Measurements from ENCODE around the gene TBC1D22A. TPM values are rescaled to one million over a fixed set of nuclear protein-coding genes. Genes with fewer than 3 reads are reported as not detected.

Gene TBC1D22A
- total and polyA plus RNA-seq, 4 donors, result 4.1 to 12.4 (median 8.4) TPM

DNA sequence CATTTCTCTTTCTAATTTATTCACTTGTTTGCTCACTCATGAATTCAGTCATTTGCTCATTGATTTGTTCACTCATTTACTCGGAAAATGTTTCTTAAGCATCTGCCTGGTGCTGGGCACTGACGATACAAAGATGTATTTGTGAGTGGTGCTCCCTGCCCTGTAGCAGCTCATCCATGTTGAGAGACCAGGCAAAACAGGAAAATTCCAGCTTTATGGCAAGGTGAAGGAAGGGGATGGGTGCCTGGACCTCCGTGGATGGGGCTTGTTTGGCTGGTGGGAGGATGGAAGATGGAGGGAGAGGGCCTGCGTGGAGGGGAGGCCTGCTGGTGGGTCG lies 53.1 kb downstream of the TBC1D22A start:
- DNase-seq (ENCODE audit: low spot score), result no peak
- TF ChIP-seq, protein P1, sequence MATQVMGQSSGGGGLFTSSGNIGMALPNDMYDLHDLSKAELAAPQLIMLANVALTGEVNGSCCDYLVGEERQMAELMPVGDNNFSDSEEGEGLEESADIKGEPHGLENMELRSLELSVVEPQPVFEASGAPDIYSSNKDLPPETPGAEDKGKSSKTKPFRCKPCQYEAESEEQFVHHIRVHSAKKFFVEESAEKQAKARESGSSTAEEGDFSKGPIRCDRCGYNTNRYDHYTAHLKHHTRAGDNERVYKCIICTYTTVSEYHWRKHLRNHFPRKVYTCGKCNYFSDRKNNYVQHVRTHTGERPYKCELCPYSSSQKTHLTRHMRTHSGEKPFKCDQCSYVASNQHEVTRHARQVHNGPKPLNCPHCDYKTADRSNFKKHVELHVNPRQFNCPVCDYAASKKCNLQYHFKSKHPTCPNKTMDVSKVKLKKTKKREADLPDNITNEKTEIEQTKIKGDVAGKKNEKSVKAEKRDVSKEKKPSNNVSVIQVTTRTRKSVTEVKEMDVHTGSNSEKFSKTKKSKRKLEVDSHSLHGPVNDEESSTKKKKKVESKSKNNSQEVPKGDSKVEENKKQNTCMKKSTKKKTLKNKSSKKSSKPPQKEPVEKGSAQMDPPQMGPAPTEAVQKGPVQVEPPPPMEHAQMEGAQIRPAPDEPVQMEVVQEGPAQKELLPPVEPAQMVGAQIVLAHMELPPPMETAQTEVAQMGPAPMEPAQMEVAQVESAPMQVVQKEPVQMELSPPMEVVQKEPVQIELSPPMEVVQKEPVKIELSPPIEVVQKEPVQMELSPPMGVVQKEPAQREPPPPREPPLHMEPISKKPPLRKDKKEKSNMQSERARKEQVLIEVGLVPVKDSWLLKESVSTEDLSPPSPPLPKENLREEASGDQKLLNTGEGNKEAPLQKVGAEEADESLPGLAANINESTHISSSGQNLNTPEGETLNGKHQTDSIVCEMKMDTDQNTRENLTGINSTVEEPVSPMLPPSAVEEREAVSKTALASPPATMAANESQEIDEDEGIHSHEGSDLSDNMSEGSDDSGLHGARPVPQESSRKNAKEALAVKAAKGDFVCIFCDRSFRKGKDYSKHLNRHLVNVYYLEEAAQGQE (IDR thresholded peaks at IDR 0.05), result no peak
- TF ChIP-seq FOXA2 (IDR thresholded peaks at IDR 0.05) (no peak), SP1 (IDR thresholded peaks at IDR 0.05) (no peak), HNF4A (conservative IDR thresholded peaks at IDR 0.05) (no peak), YY1 (IDR thresholded peaks at IDR 0.05) (no peak), RAD21 (IDR thresholded peaks at IDR 0.05) (no peak), HNF4G (IDR thresholded peaks at IDR 0.05) (no peak), EGR1 (IDR thresholded peaks at IDR 0.05; ENCODE audit: low read depth in 2 of 2) (no peak), RXRA (IDR thresholded peaks at IDR 0.05) (no peak), JUND (IDR thresholded peaks at IDR 0.05) (no peak), GABPA (IDR thresholded peaks at IDR 0.05 in 1 of 2, conservative IDR thresholded peaks at IDR 0.05 in 1 of 2) (no peak), FOXA1 (IDR thresholded peaks at IDR 0.05) (no peak), NR2F2 (IDR thresholded peaks at IDR 0.05) (no peak), TAF1 (conservative IDR thresholded peaks at IDR 0.05) (no peak)
- TF ChIP-seq, protein P2, sequence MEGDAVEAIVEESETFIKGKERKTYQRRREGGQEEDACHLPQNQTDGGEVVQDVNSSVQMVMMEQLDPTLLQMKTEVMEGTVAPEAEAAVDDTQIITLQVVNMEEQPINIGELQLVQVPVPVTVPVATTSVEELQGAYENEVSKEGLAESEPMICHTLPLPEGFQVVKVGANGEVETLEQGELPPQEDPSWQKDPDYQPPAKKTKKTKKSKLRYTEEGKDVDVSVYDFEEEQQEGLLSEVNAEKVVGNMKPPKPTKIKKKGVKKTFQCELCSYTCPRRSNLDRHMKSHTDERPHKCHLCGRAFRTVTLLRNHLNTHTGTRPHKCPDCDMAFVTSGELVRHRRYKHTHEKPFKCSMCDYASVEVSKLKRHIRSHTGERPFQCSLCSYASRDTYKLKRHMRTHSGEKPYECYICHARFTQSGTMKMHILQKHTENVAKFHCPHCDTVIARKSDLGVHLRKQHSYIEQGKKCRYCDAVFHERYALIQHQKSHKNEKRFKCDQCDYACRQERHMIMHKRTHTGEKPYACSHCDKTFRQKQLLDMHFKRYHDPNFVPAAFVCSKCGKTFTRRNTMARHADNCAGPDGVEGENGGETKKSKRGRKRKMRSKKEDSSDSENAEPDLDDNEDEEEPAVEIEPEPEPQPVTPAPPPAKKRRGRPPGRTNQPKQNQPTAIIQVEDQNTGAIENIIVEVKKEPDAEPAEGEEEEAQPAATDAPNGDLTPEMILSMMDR (IDR thresholded peaks at IDR 0.05; ENCODE audit: low read depth, low read length, missing input control), result no peak
- TF ChIP-seq, protein P3, sequence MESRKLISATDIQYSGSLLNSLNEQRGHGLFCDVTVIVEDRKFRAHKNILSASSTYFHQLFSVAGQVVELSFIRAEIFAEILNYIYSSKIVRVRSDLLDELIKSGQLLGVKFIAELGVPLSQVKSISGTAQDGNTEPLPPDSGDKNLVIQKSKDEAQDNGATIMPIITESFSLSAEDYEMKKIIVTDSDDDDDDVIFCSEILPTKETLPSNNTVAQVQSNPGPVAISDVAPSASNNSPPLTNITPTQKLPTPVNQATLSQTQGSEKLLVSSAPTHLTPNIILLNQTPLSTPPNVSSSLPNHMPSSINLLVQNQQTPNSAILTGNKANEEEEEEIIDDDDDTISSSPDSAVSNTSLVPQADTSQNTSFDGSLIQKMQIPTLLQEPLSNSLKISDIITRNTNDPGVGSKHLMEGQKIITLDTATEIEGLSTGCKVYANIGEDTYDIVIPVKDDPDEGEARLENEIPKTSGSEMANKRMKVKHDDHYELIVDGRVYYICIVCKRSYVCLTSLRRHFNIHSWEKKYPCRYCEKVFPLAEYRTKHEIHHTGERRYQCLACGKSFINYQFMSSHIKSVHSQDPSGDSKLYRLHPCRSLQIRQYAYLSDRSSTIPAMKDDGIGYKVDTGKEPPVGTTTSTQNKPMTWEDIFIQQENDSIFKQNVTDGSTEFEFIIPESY (IDR thresholded peaks at IDR 0.05), result no peak
- TF ChIP-seq, protein P4, sequence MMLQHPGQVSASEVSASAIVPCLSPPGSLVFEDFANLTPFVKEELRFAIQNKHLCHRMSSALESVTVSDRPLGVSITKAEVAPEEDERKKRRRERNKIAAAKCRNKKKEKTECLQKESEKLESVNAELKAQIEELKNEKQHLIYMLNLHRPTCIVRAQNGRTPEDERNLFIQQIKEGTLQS (IDR thresholded peaks at IDR 0.05), result no peak
- TF ChIP-seq, protein P5, sequence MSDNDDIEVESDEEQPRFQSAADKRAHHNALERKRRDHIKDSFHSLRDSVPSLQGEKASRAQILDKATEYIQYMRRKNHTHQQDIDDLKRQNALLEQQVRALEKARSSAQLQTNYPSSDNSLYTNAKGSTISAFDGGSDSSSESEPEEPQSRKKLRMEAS (IDR thresholded peaks at IDR 0.05), result no peak
- H3K4me3 ChIP-seq (ENCODE audit: low read depth in 1 of 3, low read length in 3 of 3), result peak overlapping the region in 1 of 3 donors; percentile 9
- no peaks in the 10 kb centered on the region for H3K27me3 ChIP-seq (ENCODE audit: control insufficient read depth in 4 of 4, insufficient read depth in 4 of 4, low read length in 3 of 4)
- H3K9me3 ChIP-seq (ENCODE audit: control insufficient read depth in 4 of 4, low read length in 3 of 4), result no peaks in the 10 kb centered on the region
- H3K9ac ChIP-seq (ENCODE audit: low read depth in 1 of 2, low read length in 2 of 2), result peak overlapping the region; percentile 77 to 84
- H3K27ac ChIP-seq (ENCODE audit: low read depth in 1 of 2, low read length in 2 of 2), result peak overlapping the region; percentile 97 to 98
- peaks cover 11 to 26% (median 18%) of the 10 kb centered on the region in 4 donors for H3K4me1 ChIP-seq (ENCODE audit: control insufficient read depth in 4 of 4, insufficient read depth in 4 of 4, low read length in 3 of 4)
- WGBS, result 45% methylated on average over 5 of the region's 5 CpGs
- H3K36me3 ChIP-seq (ENCODE audit: control insufficient read depth in 4 of 4, insufficient read depth in 3 of 4, low read depth in 1 of 4, low read length in 3 of 4), result no peaks in the 10 kb centered on the region
